ENCODE data around the gene TRPV4.

DNA sequence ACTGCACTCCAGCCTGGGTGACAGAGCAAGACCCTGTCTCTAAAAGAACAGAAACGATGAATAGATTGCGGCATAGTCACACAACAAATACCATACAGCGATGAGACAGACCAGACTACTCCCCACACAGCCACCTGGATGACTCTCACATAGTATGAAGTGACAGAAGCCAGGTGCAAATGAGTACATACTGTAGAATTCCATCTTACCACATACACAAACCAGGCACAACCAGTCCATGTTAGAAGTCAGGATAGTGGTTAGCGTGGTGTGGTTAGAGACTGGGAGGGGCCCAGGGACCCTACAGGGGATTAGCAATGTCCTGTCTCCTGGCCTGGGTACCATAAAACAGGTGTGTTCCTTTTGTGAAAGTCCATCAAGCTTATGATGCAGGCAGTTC lies 65.7 kb downstream of the TRPV4 start:
- no peak for TF ChIP-seq GATA2 (IDR thresholded peaks at IDR 0.05; ENCODE audit: low read depth, low read length)
- no peak for TF ChIP-seq GATA3 (IDR thresholded peaks at IDR 0.05; ENCODE audit: low read depth, low read length)

Data from SH-SY5Y (cell line).